Endothelial cell of hepatic sinusoid (primary cell): ENCODE measurements around the gene IPO8.
"Not testable (repeated sequence)": the region's sequence is repeated elsewhere in the genome, so short reads cannot be mapped to it uniquely, and the experiment has no call there.

Experiments used
- in situ Hi-C: cut with HindIII; loops from 2 replicates; pipeline ENCODE4 v1.10.0; 2017; ENCODE audit warnings: low sequenced_read_pairs

Gene IPO8

DNA sequence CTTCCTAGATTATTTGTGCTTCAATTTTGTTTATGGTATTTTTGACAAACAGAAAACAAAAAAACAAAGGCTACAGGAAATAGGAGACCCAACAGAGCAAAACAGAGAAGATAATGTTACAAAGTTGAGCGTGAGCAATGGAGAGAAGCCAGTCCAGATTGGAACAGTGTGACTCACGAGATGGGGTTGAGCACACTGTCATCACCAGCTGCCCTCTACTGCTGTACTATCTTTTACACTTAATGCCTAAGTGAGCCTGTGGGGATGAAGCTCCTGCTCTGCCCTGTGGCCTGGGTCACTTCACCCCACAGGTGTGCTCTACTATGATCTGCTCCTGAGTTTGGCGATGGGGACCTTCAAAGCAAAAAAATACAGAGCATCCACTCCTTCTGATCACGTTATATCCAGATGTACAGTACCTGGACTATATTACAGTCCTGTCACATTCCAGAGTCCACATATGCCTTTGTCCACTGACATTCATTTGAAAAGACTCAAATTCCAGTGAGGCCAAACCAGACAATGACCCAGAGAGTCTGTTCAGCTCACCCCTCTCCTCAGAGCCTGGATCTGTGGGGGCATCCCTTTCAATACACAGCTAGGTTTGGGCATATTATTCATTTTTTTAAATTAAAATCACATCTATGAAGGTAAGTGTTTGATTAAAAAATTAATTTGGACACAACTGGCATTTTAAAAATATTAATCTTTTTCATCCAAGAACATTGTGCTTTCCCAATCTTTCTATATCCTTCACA, 4.4 kb downstream of the IPO8 start:
- in situ Hi-C loops, result no loop called here

DNA sequence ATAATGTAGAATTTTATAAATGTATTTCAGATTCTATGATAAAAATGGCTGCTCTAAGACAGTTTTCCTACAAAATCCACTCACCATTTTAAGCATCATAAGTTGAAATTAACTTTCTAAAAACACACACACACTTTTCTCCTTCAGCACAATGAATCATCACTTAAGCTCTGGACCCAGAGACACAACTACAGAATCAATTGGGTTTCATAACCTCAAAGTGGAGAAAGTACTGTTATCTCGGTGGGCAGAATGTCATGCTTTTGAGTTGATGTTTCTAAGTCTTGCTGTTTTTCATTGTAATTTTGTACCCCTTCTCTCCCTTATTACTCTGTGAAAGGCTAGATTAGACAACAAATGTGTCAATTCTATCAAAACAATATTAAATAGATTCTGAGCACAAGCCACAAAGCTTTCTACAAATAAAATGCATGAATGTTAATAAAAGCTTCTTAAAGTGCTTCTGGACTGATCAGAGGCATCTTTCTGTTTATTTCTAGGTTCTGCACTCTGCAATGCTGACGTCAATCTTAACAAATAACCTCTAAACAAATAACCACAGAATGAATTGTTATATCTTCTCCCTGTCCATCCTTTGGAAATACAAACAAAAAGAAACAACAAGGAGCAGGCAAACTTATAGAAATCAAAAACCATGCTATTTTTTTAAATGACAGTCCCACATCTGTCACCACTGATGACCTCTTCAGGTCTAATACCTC, 8.2 kb downstream of the IPO8 start:
- in situ Hi-C loops, result no loop called here

GRCh38 chr12:30679241-30679640, 16.4 kb downstream of the IPO8 start:
- in situ Hi-C loops, result no loop called here

- in situ Hi-C loops, result no loop called here
These were observed 17.4 kb downstream of the IPO8 start for GRCh38 chr12:30678221-30678620.

DNA sequence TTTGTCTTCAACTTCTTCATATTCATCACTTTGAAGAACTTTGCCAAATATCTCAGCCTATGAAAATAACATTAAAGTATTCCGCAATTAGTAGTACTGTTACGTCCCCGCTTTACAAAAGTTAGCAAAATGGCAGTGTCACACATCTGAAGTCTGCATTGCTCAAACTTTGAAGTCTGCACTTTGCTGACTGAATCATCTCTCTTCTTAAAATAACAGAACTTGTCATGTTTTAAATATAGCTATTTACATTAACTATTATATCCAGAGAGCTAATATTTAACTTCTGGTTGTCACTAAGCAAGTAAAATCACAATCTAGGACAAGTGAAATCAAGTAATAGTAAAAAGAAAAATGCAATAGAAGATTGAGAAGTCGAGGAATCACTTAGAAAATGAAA, 34.5 kb downstream of the IPO8 start:
- in situ Hi-C loops, result no loop called here

GRCh38 chr12:30652034-30652696, 43.5 kb downstream of the IPO8 start:
- in situ Hi-C loops, result no loop called here

GRCh38 chr12:30646821-30647220, 48.8 kb downstream of the IPO8 start:
- in situ Hi-C loops, result no loop called here

- in situ Hi-C loops, result no loop called here
These were observed 52.3 kb downstream of the IPO8 start for GRCh38 chr12:30643366-30643765.

DNA sequence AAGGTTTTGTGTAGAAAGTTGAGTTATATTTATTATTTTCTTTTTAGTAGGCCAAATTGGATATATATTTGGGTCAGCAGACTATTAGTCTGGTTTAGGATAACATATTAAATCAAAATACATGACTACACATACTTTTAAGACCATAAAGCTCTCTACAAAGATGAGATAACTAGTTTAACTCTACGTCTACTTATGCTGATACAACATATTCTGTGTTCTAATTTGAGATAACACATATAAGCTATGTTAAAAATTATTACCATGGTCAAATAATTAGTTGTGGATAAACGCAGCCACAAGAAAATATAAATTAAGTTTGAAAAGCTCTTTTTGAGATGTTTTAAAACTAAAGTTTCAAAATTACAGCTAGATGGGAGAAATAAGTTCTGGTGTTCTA, 55.3 kb downstream of the IPO8 start:
- in situ Hi-C loops, result no loop called here

- in situ Hi-C loops, result no loop called here
These were observed 60.3 kb downstream of the IPO8 start for GRCh38 chr12:30635385-30635784.

DNA sequence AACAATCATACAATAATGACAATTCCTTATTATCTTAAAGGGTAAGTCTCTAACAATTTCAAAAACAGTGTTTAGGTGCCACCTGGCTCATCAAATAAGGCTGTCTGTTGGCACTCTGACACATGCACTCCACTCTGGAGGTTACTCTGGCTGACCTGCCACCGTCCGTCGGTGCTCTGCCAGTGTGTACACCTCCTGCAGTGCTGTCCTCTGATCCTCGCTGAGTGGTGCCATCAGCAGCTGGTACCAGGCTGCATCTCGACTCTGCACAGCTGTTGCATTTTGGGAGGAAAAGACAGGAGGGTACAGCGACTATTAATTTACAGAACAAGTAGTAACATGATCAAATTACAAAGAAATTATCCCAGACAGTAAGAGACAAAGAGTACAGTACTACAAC, 63.9 kb downstream of the IPO8 start:
- in situ Hi-C loops, result no loop called here

- in situ Hi-C loops, result no loop called here
These were observed 64.7 kb downstream of the IPO8 start for GRCh38 chr12:30630979-30631285.

GRCh38 chr12:30630076-30630978, 65.3 kb downstream of the IPO8 start:
- in situ Hi-C loops, result no loop called here

- in situ Hi-C loops, result no loop called here
These were observed 68.8 kb downstream of the IPO8 start for GRCh38 chr12:30626847-30627246.

- in situ Hi-C loops, result no loop called here
These were observed 71.7 kb downstream of the IPO8 start for GRCh38 chr12:30624009-30624408.

- in situ Hi-C loops, result no loop called here
These were observed 73.2 kb downstream of the IPO8 start for GRCh38 chr12:30622509-30622908.

GRCh38 chr12:30621663-30622241, 73.9 kb downstream of the IPO8 start:
- in situ Hi-C loops, result not testable (repeated sequence)

DNA sequence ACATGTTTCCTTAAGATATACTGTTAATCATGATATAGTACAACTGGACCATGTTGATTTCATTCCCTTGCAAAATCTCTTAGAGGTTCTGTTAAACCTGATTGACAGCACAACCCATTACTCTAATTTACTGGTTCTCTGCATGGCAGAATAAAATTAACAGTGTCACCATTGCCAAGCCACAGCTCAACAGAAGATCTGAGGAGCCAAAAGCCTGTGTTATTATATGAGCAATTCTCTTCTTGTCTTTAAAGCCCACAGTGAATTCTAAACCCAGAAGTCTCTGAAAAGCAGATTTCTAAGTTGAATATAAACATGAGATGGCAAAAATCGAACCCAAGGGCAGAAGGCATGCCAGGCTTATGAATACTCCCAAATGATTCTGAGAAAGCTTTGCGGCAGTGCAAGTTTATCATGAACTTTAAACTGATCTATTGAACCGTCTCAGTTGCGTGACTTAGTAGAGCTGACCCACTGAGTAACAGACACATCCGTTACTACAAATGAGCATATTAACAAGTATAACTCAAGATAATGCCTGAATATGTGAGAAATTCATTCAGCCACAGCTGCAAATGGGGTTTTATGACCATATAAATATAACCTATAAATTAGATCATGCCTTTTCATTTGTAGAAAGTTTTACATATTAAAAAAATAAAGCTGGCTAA, 78.2 kb downstream of the IPO8 start:
- in situ Hi-C loops, result no loop called here

- in situ Hi-C loops, result no loop called here
These were observed 81.6 kb downstream of the IPO8 start for GRCh38 chr12:30614031-30614430.

- in situ Hi-C loops, result no loop called here
These were observed 82.4 kb downstream of the IPO8 start for GRCh38 chr12:30613119-30613830.
